ELF-1 (cell line): ENCODE results near the gene EHD4.

Experiments used
- DNase-seq: peaks from one replicate; pipeline ENCODE4 v3.0.0-alpha.2; 2016; ENCODE audit warnings: low read depth, low spot score

The EHD4 gene

DNA sequence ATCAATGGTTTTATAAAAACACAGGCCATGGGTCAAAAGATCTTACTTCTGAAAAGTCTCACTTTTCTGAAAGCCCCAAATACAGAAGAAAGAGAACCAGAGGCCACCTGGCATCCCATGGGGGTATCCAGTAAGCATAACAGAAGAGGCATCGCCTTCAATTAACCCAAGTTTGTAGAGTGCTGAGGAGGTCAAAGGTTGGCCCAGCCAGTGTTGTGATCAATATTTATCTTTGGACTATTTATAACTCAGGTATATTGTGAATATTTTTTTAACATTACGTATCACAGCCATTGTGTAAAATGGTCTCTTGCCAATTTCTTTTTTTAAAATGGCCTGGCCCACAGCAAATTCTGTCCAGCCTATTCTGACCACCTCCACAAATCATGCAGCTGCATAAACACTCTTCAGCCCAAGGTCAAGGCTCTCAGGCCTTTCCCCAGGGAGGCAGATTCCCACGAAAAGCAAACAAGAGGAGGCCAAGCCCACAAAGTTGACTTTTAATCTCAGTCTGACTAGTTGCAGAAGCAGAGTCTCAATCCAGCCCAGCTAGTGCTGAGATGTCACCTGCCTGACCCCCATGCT is 52.3 kb downstream of the EHD4 start:
- DNase-seq = no peak

DNA sequence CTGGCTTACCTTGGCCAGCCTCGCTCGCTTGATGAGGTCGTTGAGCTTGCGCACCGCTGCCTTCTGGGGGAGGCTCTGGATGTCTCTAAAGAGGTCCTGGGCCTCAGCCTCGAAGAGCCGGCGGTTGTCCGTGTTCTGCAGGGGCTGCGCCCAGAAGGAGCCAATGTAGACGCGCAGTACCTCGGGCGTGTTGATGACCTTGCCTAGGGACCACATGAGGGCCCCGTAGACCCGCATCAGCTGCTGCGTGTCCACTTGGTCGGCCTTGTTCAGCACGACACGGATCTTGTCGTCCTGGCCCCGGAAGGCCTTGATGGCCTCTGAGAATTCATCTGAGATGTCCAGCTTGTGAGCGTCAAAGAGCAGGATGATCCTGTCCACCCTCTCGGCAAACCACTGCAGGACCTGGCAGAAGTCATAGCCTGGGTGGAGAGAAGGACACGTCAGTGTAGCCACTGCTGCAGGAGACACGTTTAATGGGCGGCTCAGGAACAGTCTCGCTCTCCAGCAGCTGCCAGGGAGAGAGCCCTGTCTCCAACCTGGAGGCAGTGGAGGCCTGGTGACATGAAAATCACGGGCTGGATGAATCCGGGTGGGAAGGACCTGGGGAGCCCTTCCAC is 53.0 kb downstream of the EHD4 start:
- DNase-seq = no peak

DNA sequence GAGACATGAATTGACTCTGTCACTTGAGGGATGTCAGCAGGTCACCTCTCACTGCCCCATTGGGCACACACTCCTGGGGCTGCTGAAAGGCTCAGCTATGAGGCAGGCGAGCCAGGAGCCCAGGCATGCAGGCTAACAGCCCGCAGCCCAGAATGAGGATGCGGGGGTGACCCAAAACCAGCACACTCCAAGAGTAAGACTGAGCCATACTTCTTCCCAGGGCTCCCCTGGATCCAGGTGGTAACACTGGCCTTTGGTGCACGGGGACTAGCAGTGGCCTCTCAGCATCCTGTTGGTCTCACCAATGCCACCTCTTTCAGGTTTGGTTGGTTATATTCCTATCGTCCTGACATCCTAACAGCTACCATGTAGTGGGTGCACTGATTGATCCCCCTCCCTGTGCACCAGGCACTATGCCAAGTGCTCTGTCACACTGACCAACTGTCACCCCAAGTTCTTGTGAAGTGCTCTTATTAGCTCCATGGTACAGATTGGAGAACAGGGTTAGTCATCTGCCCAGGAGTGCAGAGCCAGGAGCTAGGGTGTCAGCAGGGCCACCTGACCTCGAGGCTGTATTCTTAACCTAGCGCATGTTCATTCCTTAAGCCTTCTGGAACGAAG is 53.7 kb downstream of the EHD4 start:
- DNase-seq = no peak

- no peak for DNase-seq
These were observed 54.5 kb downstream of the EHD4 start for GRCh38 chr15:41917767-41918430.

DNA sequence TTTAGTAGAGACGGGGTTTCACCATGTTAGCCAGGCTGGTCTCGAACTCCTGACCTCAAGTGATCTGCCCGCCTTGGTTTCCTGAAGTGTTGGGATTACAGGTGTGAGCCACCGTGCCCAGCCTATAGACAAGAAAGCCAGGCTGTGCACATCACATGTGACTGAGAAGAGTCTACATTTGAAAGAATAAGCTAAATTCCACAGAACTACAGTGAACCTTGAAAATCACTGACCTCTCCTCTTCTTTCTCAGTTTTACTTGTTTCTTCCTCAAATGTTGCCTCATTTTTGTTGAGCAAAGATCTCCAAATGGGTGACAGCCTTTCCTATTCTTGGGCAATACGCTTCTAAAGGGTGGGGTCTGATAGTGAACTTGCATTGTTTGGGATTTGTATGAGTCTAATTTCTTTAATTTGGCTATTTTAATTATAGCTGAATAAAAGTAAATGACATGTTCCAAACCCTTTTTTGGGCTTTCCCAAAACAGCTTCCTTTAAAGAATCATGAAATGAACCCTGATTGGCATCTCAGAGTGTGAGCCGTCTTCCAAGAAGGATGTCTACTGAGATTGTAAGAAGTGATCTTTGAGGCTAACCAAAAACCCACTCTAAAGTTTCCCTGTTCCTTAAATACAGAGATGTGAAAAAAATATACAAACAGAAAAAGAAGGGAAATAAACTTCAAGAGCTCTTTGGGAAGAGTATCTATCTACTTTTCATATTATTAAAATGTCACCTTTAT is 56.9 kb downstream of the EHD4 start:
- DNase-seq = no peak

DNA sequence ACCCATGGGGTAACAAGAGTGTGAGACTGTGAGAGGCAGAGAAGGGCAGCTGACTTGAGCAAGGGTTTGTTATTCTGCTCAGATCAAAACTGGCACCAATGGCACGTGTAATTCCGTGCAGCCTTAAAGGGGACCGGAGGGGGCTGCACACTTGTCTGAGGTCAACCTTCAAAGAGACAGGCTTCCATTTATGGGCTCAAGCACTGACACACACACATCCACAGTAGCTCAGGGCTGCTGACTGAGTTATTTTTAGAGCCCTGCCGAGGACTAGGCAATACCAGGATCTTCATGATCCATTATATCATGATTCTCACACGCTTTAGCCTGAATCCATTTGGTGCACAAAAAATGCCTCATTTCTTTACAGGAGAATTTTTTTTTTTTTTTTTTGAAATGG is 57.9 kb downstream of the EHD4 start:
- no peak for DNase-seq

- no peak for DNase-seq
These were observed 59.1 kb downstream of the EHD4 start for GRCh38 chr15:41913256-41913655.

GRCh38 chr15:41911691-41912345 is 60.5 kb downstream of the EHD4 start:
- DNase-seq = no peak

DNA sequence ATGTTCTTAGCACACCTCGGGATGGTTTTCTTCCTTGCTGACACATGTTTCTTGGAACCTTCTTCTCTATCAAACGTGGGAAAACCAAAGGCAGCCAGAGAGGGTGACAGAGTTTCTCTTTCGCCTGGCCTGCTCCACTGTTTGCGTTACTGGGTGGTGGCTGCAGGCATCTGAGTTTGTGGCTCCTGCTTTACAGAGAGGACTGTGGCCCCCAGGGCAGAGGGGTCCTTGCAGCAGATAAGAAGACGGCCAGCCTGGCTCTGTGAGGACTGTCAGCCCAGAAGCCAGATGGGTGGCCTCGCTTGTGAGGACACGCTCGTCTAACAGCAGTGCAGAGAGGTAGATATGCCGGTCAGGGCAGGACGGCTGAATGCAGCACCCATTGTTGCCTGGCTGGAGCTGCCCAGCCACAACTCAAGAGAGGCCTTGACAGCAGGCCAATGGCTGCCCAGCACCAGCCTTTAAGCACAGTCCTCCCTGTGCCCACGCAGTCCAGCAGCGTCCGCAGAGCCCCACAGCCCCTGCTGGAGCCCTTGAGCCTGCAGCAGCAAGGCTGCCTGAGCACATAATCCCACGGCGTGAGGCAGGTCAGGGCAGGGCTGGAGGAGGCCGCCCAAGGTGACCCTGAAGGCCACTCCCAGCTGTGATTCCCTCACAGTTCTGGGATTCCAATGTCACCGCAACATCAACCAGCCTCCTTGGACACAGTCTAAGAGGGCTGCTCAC is 63.5 kb downstream of the EHD4 start:
- DNase-seq = no peak

DNA sequence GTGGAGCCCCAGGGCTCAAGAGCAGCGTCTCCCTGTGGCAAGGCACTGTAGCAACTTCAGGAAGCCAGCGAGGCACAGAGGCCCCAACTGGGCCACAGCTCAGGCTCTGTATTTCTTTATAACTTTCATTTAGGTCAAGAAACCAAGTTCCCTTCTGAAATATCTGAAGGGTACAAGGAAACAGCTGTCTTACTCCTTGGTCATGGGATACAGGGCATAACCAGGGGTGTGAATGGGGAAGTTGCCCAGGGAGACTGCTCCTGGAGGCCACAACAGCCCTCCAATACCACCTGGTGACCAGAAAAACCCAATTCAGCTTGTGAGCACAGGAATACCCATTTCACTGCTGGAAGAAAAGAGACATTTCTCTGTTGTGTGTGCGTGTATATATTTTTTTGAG is 65.2 kb downstream of the EHD4 start:
- DNase-seq = no peak

DNA sequence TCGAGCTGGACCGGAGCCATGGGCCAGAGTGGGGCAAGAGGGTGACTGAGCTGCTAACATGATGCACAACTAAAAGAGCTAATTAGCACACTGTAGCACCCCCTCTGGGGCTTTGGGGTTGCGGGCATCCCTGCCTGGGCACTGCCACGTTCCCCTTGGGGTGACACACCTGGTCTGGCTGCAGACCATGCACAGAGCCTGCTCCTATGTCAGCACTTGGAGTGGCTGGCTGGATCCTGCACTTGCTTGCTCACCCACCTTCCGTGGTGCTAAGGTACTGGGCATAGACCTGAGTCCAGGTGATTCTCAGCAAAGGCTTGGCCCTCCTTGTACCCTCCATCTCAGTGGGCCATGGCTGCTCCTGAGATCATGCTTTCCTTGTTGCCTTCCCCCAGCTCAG is 65.7 kb downstream of the EHD4 start:
- DNase-seq = no peak

DNA sequence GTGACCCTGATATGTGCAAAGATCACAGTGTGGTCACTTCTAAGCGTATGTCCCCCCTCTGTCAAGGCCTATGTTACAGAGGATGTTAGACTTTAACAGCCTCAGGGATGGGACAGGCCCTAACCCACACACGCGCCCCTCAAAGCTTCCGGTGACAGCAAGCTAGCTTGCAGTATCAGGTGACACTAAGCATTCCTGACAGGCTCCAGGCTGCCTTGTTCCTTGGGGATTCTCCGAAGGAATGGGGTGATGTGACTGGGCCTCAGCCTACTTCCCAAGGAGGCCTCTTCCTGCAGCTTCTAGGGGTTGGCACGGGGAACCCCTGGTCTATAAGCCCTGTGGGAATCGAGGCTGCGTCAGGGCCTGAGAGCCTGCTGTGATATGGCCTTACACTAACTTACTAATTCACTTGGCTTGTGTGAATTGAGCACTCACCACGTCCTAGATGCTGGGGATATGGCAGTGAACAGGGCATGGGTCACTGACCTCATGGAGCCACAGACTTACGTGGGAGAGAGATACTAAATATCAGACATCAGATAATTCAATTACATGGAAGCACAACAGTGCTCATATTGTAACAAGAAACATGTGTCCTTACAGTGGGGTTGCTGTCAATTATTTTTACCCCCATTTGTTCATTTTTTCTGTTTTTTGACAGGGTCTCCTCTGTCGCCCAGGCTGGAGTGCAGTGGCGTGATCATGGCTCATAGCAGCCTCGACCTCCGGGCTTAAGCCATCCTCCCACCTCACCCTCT is 67.1 kb downstream of the EHD4 start:
- no peak for DNase-seq

DNA sequence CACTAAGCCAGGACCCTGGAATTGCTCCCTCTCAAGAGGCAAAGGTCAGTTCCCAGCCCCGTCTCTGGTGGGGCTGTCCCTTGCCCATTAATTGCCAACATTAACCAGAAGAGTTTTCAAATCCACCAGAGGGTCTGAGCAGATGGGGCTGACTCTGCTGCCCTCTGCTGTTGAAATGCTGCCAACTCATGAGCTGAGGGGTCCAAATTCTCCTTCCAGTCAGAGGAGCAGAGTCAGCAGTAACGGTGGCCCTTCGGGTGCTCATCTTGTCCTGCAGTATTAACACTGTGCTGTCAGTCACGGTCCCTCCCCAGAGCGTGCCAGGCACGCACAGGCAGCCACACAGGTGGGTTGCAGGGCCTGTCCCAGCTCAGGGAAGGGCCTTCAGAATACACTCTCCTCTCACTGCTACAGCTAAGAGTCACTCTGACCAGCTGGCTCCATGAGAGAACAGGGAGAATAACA is 67.8 kb downstream of the EHD4 start:
- DNase-seq = peak; percentile 92

DNA sequence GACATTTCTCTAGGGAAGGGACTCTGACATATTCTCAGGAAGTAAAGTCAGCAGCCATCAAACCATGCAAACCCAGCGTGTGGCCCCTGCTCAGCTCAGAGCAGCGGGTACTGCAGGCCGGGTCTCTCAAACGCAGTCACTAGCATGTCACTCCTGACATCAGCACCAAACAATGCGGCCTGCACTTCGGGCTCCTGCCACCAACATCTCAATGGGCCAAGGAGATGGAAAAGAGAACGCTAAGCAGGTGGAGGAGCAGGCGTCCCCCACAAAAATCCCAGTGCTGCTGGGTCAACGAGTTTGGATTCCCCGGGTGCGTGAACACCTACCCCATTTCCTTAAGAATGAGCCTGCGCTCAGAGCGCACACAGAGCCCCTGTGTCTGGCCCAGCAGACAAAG is 68.6 kb downstream of the EHD4 start:
- no peak for DNase-seq

GRCh38 chr15:41901431-41901830 is 70.9 kb downstream of the EHD4 start:
- DNase-seq = no peak

DNA sequence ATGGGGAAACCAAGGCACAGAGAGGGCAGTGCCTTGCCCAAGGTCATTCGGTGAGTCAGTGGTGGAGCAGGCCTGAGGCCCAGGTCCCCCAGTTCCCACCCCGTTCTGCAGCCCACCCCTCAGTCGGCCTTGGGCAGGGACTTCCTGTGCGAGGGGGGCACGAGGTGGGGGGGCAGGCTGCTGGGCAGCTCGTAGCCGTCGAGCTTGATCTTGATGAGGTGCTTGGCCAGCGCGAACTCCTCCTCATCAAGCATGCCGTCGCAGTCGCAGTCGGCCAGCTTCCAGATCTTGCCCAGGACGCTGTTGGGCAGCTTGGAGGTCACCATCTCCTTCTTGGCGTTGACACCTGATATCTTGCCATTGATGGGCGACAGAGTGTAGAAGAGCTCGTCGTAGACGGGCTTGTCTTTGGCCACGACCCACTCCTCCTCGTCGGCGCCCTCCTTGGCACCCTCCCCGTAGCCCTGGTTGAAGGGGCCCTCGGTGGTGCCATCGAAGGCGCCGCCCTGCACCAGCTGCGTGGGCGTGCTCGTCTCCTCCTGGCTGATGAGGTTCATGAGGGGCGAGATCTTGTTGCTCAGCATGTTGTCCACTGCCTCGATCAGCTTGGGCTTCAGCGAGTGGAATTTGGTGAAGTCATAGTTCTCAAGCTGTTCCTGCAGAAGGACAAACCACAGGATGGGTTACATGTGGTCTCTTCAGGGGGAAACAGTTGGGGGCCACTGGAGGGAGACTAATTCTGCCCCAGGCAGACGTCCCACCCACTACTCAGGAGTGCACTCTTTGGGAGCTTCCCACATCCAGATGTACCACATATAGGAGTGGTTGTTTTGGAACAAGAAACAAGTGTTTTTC is 71.6 kb downstream of the EHD4 start:
- no peak for DNase-seq

GRCh38 chr15:41899854-41900442 is 72.4 kb downstream of the EHD4 start:
- no peak for DNase-seq

- peak; percentile 84 for DNase-seq
These were observed 75.0 kb downstream of the EHD4 start for GRCh38 chr15:41897363-41897799.

DNA sequence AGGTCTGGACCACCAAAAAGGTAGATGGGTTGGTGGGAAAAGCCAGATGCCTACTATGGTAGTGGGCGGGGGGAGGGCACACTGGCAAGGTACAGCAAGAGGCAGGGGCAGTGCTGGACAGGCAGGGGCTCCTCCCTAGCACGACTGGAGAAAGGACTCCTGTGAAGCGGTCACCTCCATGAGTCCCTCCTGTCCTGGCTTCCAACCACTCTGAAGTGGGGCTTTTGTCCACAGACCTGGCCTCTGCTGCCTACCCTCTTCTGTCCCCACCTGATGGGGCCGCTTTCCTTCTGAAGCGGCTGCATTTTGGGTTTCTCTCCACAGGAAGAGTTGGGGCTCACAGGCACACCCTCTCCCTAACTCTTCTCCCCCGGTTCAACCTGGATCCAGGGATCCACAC is 75.8 kb downstream of the EHD4 start:
- no peak for DNase-seq
